ENCODE data around the gene ENDOV.

DNA sequence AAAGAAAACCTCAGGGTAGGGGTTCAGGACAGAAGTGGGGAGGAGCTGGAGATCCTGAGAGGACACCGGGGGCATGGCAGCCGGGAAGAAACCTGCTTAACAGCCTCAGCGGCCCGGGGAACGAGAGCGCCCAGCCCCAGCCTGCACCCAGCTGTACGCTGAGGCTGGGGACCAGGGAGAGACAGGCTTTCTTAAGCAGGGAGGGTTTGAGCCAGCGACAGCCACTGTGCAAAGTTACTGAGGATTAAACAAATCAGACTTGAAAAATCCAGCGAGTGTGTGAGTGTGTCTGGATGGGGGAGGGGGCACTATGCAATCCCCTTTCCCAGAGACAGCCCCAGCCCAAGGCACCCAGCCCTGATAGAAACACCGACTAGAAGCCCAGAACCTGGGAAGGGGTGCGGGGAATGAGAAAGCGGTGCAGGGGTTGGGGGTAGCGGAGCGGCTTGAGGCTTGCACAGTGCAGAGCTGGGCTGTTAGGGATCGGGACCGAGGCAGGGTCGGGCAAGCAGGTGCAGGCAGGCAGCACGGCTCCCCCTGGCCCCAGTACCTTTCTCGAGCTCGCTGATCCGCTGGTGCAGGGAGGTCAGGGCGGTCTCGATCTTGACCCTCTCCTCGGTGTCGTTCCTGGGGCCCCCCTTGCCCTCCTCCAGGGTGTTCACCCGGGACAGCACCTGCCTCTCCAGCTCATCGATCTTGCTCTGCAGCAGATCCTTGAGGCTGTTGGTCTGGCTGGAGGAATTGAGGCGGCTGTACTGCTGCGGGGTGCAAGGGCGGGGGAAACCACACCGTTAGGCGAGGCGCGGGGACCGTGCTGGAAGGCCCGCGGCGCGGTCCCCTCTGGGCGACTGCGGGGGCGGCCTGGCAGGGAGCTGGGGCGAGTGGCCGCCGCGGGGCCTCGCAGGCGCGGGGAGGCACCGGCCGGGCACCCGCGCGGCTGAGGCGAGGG is 60.3 kb downstream of the ENDOV start:
- TF ChIP-seq, protein P1, sequence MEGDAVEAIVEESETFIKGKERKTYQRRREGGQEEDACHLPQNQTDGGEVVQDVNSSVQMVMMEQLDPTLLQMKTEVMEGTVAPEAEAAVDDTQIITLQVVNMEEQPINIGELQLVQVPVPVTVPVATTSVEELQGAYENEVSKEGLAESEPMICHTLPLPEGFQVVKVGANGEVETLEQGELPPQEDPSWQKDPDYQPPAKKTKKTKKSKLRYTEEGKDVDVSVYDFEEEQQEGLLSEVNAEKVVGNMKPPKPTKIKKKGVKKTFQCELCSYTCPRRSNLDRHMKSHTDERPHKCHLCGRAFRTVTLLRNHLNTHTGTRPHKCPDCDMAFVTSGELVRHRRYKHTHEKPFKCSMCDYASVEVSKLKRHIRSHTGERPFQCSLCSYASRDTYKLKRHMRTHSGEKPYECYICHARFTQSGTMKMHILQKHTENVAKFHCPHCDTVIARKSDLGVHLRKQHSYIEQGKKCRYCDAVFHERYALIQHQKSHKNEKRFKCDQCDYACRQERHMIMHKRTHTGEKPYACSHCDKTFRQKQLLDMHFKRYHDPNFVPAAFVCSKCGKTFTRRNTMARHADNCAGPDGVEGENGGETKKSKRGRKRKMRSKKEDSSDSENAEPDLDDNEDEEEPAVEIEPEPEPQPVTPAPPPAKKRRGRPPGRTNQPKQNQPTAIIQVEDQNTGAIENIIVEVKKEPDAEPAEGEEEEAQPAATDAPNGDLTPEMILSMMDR (conservative IDR thresholded peaks at IDR 0.05; ENCODE audit: low read depth, low read length): no peak
- peak; percentile 77 for TF ChIP-seq EZH2 (IDR thresholded peaks at IDR 0.05; ENCODE audit: borderline replicate concordance, low read depth, low read length, poor library complexity, severe bottlenecking)
